Inferior parietal cortex (tissue), 1 donor: ENCODE results near the gene MCM10.

ENCODE experiments used
- DNase-seq: peaks from one replicate; pipeline ENCODE4 v3.0.0-alpha.2; 2016; ENCODE audit errors: extremely low spot score

MCM10 gene

GRCh38 chr10:13165177-13165576, 3.8 kb downstream of the MCM10 start:
- DNase-seq = no peak

- DNase-seq = no peak
These were observed 6.2 kb downstream of the MCM10 start for GRCh38 chr10:13167568-13167967.

- no peak for DNase-seq
These were observed 7.4 kb downstream of the MCM10 start for GRCh38 chr10:13168781-13169180.

DNA sequence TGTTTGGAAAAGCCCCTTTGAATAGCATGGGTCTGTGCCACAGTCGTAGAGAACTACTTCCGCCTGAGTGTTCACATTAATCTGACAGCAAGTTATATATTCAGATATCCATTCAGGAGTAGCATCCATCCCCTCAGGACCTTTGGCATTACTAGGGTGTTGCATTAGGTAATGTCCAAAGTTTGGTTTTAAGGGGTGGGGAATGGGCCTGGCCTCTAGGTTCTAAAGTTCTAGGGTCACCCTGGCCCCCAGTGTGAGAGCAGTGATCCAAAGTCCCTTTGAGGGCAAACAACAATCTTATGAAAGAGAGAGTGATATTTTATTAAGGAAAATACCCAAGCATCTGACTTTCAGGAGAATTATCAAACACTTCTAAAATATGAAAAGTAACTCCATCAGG, 12.3 kb downstream of the MCM10 start:
- DNase-seq = no peak

DNA sequence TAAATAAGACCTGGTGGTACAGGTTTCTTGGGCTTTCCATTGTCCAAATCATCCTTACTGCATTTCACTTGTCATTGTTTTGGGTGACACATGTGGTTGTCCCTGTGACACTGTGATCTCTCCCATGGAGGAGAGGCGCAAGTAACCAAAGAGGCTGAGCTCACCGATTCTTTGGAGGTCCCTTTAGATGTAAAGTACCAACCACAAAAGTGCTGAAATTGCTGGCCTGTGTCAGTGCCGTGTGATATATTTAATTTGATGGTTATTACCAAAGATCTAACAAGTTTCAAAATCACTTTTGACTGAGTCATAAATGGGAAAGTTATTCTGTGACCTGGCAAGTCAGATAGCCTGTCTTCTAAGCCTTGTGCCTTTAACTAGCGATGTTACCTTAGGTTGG, 19.4 kb downstream of the MCM10 start:
- DNase-seq = no peak

- no peak for DNase-seq
These were observed 21.1 kb downstream of the MCM10 start for GRCh38 chr10:13182424-13182823.

GRCh38 chr10:13183625-13184024, 22.3 kb downstream of the MCM10 start:
- no peak for DNase-seq

DNA sequence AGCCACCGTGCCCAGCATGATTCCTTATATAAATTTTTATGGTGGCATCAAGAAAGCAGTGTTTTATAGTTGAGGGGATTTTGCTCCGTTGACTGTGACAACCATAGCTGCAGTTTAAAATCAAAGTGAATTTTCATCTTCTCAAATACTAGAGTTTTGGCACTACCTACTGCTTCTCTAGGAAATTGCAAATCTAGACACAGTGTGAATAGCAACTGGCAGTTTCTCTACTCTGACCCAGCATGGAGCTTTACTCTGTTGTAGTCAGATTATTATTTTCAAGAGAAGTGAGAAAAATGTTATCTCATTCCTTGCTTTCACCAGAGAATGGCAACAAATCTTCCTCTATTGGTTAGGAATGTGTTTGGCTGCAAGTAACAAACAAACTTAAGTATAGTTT, 22.9 kb downstream of the MCM10 start:
- peak; percentile 11 for DNase-seq

DNA sequence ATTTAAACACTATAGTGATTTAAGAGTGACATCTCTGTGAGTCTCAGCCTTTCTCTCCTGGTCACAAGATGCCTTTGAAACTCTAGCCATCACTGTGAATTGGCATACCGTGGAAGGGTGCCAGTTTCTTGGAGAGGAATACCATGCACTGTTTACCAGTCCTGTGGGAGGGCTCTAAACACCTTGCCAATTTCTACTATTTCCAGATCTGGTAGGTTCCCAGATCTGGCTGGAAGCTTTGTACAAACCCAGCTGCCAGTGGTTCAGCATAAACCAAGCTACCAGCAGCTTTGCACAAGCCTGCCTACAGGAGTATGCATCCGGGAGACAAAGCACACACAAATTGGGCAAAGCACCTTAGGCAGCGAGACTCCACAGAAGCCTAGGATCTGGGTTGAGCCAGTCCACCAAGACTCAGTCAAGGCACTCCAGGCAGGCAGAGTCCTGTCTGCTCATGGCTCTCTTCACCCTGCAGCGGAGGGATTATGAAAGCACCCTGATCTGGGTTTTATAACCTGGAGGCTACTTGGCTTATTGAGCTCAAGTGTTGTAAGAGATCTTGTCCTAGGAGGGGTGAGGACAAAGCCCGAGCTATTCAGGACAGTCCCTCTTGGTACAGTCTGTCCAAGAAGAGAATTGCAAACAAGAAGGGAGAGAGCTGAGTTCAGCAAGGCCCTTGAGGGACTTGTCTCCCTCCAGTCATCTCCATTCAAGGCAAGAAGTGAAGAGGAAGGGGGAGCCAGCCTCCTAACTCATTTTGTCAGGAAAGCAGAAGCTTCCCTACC, 23.6 kb downstream of the MCM10 start:
- DNase-seq = peak; percentile 25

DNA sequence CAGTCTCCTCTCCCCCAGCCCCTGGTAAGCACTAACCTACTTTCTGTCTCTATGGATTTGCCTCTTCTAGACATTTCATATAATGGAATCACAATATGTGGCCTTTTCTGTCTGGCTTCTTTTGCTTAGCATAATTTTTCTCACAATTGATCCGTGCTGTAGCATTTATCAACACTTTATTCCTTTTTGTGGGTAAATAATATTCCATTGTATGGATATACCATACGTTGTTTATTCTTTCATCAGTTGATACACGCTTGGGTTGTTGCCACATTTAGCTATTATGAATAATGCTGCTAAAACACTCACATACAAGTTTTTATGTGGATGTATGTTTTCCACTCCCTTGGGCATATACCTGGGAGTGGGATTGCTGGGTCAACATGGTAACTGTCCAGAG, 25.8 kb downstream of the MCM10 start:
- no peak for DNase-seq

GRCh38 chr10:13188593-13188992, 27.2 kb downstream of the MCM10 start:
- no peak for DNase-seq

GRCh38 chr10:13189961-13190360, 28.6 kb downstream of the MCM10 start:
- DNase-seq = no peak

DNA sequence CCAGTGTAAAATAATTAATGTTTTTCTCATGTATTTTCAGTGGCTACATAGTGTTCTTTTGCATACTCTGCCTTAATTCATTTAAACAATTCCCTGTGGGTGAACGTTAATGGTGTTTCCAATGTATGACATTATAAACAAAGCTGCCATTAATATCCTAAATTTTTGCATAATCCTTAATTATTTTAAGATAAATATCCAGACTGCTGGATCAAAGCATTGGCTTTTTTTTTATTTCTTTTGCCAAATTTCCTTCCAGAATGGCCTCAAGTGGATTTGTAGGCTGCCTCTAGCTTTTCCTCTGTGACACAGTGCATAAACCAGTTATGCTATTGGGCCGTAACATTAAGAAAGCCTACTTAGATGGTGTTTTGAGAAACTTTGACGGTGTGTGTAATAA, 29.5 kb downstream of the MCM10 start:
- DNase-seq = no peak

DNA sequence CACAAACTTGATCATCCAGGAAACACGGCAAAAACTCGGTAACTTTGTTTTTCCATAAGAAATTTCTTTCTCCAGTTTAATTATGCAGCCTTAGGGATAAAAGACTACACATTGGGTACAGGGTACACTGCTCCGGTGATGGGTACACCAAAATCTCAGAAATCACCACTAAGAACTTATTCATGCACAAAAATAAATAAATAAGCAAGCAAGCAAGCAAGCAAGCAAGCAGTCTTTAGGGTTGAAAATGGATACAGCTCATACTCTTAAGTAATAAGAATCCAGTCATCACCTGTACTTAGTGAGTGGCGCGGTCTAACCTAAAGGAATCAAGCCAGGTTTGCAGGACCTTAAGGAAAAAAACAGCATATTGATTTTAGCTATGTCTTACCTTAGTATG, 30.0 kb downstream of the MCM10 start:
- no peak for DNase-seq

DNA sequence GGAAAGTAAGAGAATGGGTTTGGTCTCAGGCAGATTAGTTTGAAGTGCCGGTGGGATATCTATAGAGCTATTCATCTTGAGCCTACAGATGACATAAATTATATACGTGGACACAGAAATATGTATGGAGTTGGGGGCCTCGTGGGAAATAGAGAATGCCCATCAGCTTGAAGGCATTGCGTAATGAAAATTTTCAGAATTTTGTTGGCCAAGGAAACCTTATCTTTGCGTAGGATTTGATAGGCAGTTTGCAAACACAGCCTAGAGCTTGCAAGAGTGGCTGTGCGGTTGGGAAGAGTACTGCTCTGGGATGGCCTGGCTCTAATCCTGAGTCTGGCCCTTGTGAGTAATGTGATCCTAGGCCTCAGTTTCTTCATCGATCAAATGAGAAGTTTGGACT, 32.3 kb downstream of the MCM10 start:
- DNase-seq = no peak

DNA sequence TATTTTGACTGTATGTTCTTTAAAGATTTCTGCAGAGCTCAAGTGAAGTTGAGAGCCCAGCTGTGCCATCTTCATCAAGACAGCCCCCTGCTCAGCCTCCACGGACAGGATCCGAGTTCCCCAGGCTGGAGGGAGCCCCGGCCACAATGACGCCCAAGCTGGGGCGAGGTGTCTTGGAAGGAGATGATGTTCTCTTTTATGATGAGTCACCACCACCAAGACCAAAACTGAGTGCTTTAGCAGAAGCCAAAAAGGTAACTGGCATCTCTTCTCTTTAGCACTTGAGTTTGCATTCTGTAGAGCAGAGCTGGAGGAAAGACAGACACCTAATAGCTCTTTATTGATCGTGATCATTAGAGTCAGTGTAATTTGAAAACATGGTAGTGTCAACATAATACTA, 33.7 kb downstream of the MCM10 start:
- no peak for DNase-seq

- DNase-seq = no peak
These were observed 39.8 kb downstream of the MCM10 start for GRCh38 chr10:13201132-13201531.

DNA sequence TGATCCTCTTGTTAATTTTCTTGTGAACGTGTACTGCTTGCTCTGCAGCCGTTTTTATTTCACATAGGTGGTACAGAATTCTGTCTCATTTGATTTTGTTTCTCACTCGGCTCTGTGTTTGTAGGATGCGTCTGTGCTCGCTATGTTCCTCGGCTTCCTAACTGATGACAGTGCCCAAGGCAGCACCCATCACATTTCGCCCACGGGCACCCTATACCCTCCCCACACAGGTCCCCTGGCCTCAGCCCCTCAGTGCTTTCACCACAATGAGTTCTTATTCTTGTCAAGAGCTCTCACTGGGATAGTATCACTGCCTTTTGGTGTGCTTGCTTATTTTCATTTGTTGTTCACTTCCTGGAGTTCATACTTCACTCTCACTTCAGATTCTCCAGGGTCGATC, 44.7 kb downstream of the MCM10 start:
- DNase-seq = no peak

- DNase-seq = peak; percentile 28
These were observed 45.4 kb downstream of the MCM10 start for GRCh38 chr10:13206546-13207443.

DNA sequence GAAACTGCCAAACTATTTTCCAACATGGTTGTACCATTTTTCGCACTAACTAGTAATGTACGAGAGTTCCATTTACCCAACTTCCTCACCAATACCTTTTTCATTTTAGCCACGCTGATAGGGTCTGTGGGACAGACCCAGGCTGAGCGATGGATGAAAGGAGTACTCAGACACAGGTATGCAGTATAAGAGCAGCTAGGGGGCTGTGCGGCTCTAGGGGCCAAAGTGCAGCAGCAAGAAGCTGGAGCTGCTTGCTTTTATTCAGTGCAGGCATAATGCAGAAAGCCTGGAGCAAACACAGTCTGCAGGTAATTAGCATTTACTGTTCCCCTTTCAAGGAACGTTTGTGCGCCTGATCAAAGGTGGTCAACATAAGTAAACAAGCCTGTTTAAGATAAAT, 51.8 kb downstream of the MCM10 start:
- DNase-seq = no peak

DNA sequence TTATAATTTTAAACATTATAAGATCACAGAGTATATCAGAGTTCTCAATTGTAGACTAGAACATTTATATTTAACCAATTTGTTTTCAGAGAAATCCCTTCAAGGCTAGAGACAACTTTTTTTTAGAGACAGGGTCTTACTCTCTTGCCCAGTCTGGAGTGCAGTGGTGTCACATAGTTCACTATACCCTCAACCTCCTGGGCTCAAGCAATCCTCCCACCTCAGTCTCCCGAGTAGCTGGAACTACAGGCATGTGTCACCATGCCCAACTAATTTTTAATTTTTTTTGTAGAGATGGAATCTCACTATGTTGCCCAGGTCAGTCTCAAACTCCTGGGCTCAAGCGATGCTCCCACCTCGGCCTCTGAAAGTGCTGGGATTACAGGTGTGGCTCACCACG, 57.5 kb downstream of the MCM10 start:
- DNase-seq = no peak

DNA sequence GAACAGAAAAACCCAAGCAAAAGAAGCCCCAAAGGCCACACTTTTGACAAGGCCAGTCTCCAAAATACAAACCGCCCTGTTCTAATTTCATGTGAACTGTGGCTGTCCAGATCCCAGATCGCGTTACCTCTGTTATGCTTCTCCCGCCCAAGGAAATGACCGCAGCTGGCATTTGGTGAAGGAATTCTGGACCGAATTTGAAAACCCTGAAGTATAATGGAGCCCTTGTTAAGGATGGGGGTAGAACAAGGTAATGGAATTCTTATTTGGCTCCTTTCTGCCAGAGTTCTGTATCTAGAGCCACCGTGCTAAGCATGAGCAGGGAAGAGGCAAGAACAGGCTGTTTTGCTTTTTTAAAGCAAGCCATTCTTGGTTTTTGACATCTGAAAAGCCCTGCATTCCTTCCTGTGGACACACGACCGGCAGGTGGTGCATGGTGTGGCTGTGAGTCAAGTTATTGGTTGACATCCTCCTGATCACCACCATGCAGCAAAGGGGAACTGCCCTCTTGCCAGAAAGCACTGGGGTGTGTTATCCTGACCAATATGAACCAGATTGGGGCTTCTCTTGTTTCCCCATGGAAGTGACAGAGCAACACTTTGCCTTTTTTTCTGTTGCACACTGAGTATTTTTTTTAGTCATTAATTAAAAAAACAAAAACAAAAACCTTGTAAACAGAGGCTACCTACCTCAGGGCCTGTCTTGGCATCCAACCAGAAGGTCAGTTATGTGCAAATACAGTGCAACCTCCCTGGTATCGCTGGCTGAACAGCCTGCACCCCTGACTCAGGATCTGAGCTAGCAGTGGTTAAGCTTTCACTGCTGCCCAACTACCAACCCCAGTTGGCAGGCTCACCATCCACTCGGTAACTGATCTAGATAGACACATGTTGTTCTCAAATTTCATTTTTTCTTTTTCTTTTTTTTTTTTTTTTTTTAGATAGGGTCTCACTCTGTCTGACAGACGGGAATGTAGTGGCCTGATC, 58.6 kb downstream of the MCM10 start:
- no peak for DNase-seq
